Esophagus squamous epithelium (tissue), 5 donors: ENCODE measurements around the gene MOV10. TPM values are rescaled to one million over a fixed set of nuclear protein-coding genes. Genes with fewer than 3 reads are reported as not detected.
A peak's percentile ranks its signal among the peaks of the same experiment; 100 is the strongest.

Experiments
- DNase-seq: peaks from one replicate; lab custom pipeline; 2025; lab: John Stamatoyannopoulos, UW
- H3K27ac ChIP-seq, 4 donors: fragments of 200-600 bp; sonication (generic); one replicate each; pipeline ENCODE4 v1.5.1; 2016 to 2019; ENCODE audit warnings: mild to moderate bottlenecking in 1 of 4
- H3K27me3 ChIP-seq, 4 donors: fragments of 200-600 bp; sonication (generic); 1 replicate in 3 of 4; 2 replicates in 1 of 4; pipeline versions ENCODE4 v1.5.1 to v1.6.0; 2017 to 2021; ENCODE audit warnings: antibody characterized with exemption in 1 of 4
- H3K36me3 ChIP-seq, 3 donors: fragments of 200-600 bp; sonication (generic); one replicate each; pipeline ENCODE4 v1.5.1; 2016 to 2019
- H3K4me1 ChIP-seq, 3 donors: fragments of 200-600 bp; sonication (generic); one replicate each; pipeline ENCODE4 v1.5.1; 2017 to 2019
- H3K4me3 ChIP-seq, 4 donors: fragments of 200-600 bp; sonication (generic); 1 replicate in 3 of 4; 2 replicates in 1 of 4; pipeline ENCODE4 v1.5.1; 2016 to 2019; ENCODE audit warnings: mild to moderate bottlenecking in 2 of 4, moderate library complexity in 1 of 4
- H3K9me3 ChIP-seq, 3 donors: fragments of 200-600 bp; sonication (generic); one replicate each; pipeline ENCODE4 v1.5.1; 2016 to 2019
- CTCF ChIP-seq, 6 experiments: fragments of 450-650 bp in 4 of 6; fragments of 200-600 bp in 2 of 6; sonication (generic) in 2 of 6; IDR thresholded peaks; one replicate each; pipeline ENCODE4 v1.5.1; 2016 to 2019; ENCODE audit warnings: antibody characterized with exemption in 6 of 6, mild to moderate bottlenecking in 4 of 6, moderate library complexity in 4 of 6
- POLR2A ChIP-seq, 4 donors: fragments of 450-650 bp; IDR thresholded peaks; one replicate each; pipeline ENCODE4 v1.6.1; 2017; ENCODE audit warnings: antibody characterized with exemption in 4 of 4, mild to moderate bottlenecking in 4 of 4, moderate library complexity in 3 of 4
- WGBS, 2 donors: methylation state at CpG; one replicate each; pipeline ENCODE4 v1.1.5; 2018; 5-methylcytosine and 5-hydroxymethylcytosine counted together
- intact Hi-C: fragments of 100-400 bp; cut with DNase I; formaldehyde crosslinking; loops from one replicate; pipeline ENCODE4 v1.15.0; 2022
- total RNA-seq, 4 donors: library from RNA; depleted of rRNA; stranded (reverse); fragments of >200 nt; gene quantifications; one replicate each; pipeline ENCODE4 v1.1.0, GENCODE V29; 2016
- donor health status: DM: yes; HTN: yes; CAD: no.

MOV10 gene
- total RNA-seq, 4 donors from 2014 or later: 16.5 to 34.2 (median 28.9) TPM

DNA sequence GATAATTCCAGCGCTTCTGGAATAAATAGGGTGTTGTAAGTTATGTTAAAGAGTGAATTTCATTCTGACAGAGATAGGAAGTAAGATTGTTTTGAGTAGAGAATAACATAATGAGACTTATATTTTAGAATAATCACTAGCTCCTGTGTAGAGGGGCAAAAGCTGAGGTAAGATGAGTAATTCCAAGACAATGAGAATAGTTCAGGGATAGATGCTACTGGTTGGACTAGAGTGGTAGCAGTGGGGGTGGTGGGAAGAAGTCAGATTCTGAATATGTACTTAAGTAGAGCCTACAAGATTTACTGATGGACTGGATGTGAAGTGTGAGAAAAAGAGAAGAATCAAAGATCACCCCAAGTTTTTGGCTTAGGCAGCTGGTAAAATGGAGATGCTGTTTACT, 23.3 kb upstream of the MOV10 start:
- H3K4me3 ChIP-seq: no peak overlapping the region
- 93 to 100% methylated on average over 1 of the region's 1 CpG for WGBS, 2 donors
- peaks cover 0 to 89% (median 11%) of the 10 kb centered on the region in 3 donors for H3K36me3 ChIP-seq
- H3K27ac ChIP-seq: no peak overlapping the region
- no peaks in the 10 kb centered on the region for H3K27me3 ChIP-seq
- no peak for DNase-seq
- peaks cover 0 to 2% (median 1%) of the 10 kb centered on the region in 3 donors for H3K4me1 ChIP-seq
- intact Hi-C loops: no loop called here
- TF ChIP-seq CTCF (IDR thresholded peaks at IDR 0.05) (no peak), POLR2A (IDR thresholded peaks at IDR 0.05) (no peak)
- H3K9me3 ChIP-seq: no peaks in the 10 kb centered on the region

DNA sequence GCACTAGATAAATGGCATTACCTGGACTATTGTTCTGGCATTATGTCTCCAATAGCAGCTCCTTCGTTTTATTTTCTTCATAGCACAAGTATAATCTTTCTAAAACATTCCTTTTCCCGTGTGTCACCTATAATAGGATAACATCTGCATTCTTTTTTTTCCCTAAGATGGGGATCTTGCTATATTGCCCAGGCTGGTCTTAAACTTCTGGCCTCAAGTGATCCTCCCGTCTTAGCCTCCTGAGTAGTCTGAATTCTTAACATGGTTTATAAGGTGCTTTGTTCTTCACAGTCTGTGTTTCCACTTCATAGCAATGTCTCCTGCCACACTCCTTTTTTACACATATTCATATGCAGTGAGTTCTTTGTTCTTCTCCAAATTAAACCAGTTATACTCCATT, 8.6 kb upstream of the MOV10 start:
- Histone ChIP-seq H3K9me3 (no peaks in the 10 kb centered on the region), H3K36me3 (peaks cover 3 to 100% (median 21%) of the 10 kb centered on the region in 3 donors), H3K4me3 (no peak overlapping the region), H3K4me1 (no peaks in the 10 kb centered on the region), H3K27ac (no peak overlapping the region), H3K27me3 (no peaks in the 10 kb centered on the region)
- intact Hi-C loops: no loop called here
- no peak for DNase-seq
- no peak for TF ChIP-seq POLR2A (IDR thresholded peaks at IDR 0.05)
- WGBS, 2 donors: 86 to 94% methylated on average over 3 of the region's 3 CpGs

- H3K4me3 ChIP-seq: no peak overlapping the region
- H3K36me3 ChIP-seq: peaks cover 3 to 100% (median 22%) of the 10 kb centered on the region in 3 donors
- WGBS, 2 donors: 81 to 88% methylated on average over 2 of the region's 2 CpGs
- no peak for TF ChIP-seq POLR2A (IDR thresholded peaks at IDR 0.05)
- no peak for TF ChIP-seq CTCF (IDR thresholded peaks at IDR 0.05)
- intact Hi-C loops: no loop called here
- H3K9me3 ChIP-seq: no peaks in the 10 kb centered on the region
- no peak overlapping the region for H3K27ac ChIP-seq
- no peaks in the 10 kb centered on the region for H3K4me1 ChIP-seq
- H3K27me3 ChIP-seq: no peaks in the 10 kb centered on the region
- no peak for DNase-seq
These were observed 7.5 kb upstream of the MOV10 start for GRCh38 chr1:112666946-112667345.

- 72 to 79% methylated on average over 2 of the region's 2 CpGs for WGBS, 2 donors
- intact Hi-C loops: no loop called here
- H3K27ac ChIP-seq: no peak overlapping the region
These were observed 2.5 kb upstream of the MOV10 start for GRCh38 chr1:112672009-112672408.

DNA sequence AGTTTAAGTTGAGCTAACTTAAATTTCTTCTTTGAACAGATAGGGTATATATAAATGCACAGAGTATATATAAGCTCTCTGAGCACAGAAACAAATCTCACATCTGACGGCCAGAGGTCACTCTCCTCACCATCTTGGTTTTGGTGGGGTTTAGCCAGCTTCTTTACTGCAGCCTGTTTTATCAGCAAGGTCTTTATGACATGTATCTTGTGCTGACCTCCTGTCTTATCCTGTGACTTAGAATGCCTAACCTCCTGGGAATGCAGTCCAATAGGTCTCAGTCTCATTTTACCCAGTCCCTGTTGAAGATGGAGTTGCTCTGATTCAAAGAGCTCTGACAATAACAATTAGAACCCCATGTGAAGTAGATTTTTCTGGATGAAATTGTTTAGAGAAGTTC, 1.6 kb upstream of the MOV10 start:
- no peak for TF ChIP-seq POLR2A (IDR thresholded peaks at IDR 0.05)
- TF ChIP-seq CTCF (IDR thresholded peaks at IDR 0.05): no peak
- Histone ChIP-seq H3K4me3 (no peak overlapping the region), H3K27ac (peak overlapping the region in 1 of 4 donors; percentile 90), H3K27me3 (no peaks in the 10 kb centered on the region), H3K9me3 (no peaks in the 10 kb centered on the region), H3K4me1 (peaks cover 8 to 43% (median 21%) of the 10 kb centered on the region in 3 donors), H3K36me3 (peaks cover 3 to 50% (median 8%) of the 10 kb centered on the region in 3 donors)
- no peak for DNase-seq
- WGBS, 2 donors: 86 to 100% methylated on average over 1 of the region's 1 CpG
- intact Hi-C loops: no loop called here

More at GRCh38 chr1:112672009-112672408, 2.5 kb upstream of the MOV10 start:
- Histone ChIP-seq H3K4me1 (peaks cover 8 to 35% (median 21%) of the 10 kb centered on the region in 3 donors), H3K27me3 (no peaks in the 10 kb centered on the region), H3K36me3 (peaks cover 3 to 59% (median 13%) of the 10 kb centered on the region in 3 donors), H3K4me3 (no peak overlapping the region), H3K9me3 (no peaks in the 10 kb centered on the region)
- no peak for TF ChIP-seq CTCF (IDR thresholded peaks at IDR 0.05)
- DNase-seq: no peak
